ENCODE results near the gene ANKRD27.

GRCh38 chr19:32709032-32709431, 34.1 kb upstream of the ANKRD27 start:
- TF ChIP-seq GATA3 (IDR thresholded peaks at IDR 0.05; ENCODE audit: low read depth, low read length), result no peak
- TF ChIP-seq GATA2 (IDR thresholded peaks at IDR 0.05; ENCODE audit: low read depth, low read length), result no peak

Measured in SH-SY5Y (cell line).